ENCODE data around the gene ASAP2. TPM values are rescaled to one million over a fixed set of nuclear protein-coding genes. Genes with fewer than 3 reads are reported as not detected.

Gene ASAP2
- total RNA-seq, 1 donor: 66.2 TPM

- Histone ChIP-seq H2AFZ (ENCODE audit: low read length) (no peak overlapping the region), H3K4me1 (ENCODE audit: insufficient read depth, low read length) (peaks cover 1% of the 10 kb centered on the region), H3K27me3 (ENCODE audit: insufficient read depth, low read length) (no peaks in the 10 kb centered on the region), H3K27ac (ENCODE audit: low read depth, low read length) (no peak overlapping the region), H3K4me2 (ENCODE audit: insufficient read depth, low read length) (no peak overlapping the region), H3K4me3 (ENCODE audit: insufficient read depth, low read length) (no peak overlapping the region), H4K20me1 (ENCODE audit: insufficient read depth, low read length) (peaks cover 2% of the 10 kb centered on the region), H3K36me3 (ENCODE audit: insufficient read depth, low read length) (peaks cover 10% of the 10 kb centered on the region), H3K9me3 (ENCODE audit: low read depth, low read length) (no peaks in the 10 kb centered on the region), H3K79me2 (ENCODE audit: insufficient read depth, low read length) (peaks cover 93% of the 10 kb centered on the region)
- no peak for TF ChIP-seq CTCF (IDR thresholded peaks at IDR 0.05; ENCODE audit: extremely low read depth, low read depth, low read length)
- no peak for DNase-seq (ENCODE audit: insufficient read length, low spot score, missing footprints)
Observed at GRCh38 chr2:9280224-9280623, 73.6 kb downstream of the ASAP2 start.

GRCh38 chr2:9281145-9281544 lies 74.5 kb downstream of the ASAP2 start:
- Histone ChIP-seq H3K79me2 (ENCODE audit: insufficient read depth, low read length) (peaks cover 93% of the 10 kb centered on the region), H2AFZ (ENCODE audit: low read length) (no peak overlapping the region), H3K4me3 (ENCODE audit: insufficient read depth, low read length) (no peak overlapping the region), H3K4me1 (ENCODE audit: insufficient read depth, low read length) (peaks cover 10% of the 10 kb centered on the region), H3K36me3 (ENCODE audit: insufficient read depth, low read length) (peaks cover 10% of the 10 kb centered on the region), H3K4me2 (ENCODE audit: insufficient read depth, low read length) (no peak overlapping the region), H3K27ac (ENCODE audit: low read depth, low read length) (no peak overlapping the region), H4K20me1 (ENCODE audit: insufficient read depth, low read length) (peaks cover under 1% of the 10 kb centered on the region), H3K9me3 (ENCODE audit: low read depth, low read length) (no peaks in the 10 kb centered on the region), H3K27me3 (ENCODE audit: insufficient read depth, low read length) (no peaks in the 10 kb centered on the region)
- DNase-seq (ENCODE audit: insufficient read length, low spot score, missing footprints): no peak
- TF ChIP-seq CTCF (IDR thresholded peaks at IDR 0.05; ENCODE audit: extremely low read depth, low read depth, low read length): no peak

DNA sequence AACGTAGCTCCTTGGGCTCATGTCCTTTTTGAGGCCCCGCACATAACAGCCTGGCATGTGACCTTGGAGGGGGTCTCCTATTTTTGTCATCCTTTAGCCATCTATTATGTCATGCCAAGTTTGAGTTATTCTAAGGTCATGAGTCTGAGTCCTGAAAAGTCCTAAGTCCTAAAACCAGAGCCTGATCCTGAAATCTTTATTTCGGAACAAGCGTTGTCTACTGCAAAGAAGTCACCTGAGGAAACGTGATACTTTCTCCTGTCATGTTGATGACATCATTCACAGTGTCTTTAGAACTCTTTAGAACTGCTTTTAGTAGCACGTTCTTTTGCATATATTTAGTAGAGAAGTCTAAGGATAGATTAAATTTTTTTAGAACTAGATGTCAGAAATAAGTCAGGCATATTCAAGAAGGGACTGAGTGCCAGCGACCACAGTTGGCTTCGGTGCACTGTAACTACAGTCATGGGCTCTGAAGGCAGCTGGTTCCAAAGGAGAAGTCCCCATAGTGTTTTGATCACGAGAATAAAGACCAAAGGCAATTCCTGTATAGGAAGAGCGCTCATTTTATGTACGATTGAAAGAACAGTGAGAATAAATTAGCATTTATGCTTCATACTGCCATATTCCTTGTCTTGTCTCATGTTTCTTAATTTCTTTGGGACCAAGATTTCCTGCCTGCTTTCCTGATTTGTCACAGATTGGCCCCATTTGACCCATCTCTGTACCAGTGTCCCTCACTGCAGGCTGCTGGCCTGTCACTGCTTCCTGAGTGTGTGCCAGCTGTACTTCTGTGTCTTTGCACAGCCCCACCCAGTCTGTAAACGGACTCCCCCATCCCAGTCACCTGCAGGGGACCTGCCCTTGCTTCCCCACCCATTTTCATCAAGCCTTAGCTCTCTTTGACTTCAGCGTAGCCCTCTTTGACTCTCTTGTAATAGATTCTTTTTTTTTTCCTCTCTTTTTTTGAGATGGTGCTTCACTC lies 75.8 kb downstream of the ASAP2 start:
- H3K27me3 ChIP-seq (ENCODE audit: insufficient read depth, low read length): no peaks in the 10 kb centered on the region
- no peaks in the 10 kb centered on the region for H3K9me3 ChIP-seq (ENCODE audit: low read depth, low read length)
- H2AFZ ChIP-seq (ENCODE audit: low read length): no peak overlapping the region
- no peaks in the 10 kb centered on the region for H4K20me1 ChIP-seq (ENCODE audit: insufficient read depth, low read length)
- TF ChIP-seq CTCF (IDR thresholded peaks at IDR 0.05; ENCODE audit: extremely low read depth, low read depth, low read length): no peak
- H3K79me2 ChIP-seq (ENCODE audit: insufficient read depth, low read length): peaks cover 84% of the 10 kb centered on the region
- peaks cover 23% of the 10 kb centered on the region for H3K4me1 ChIP-seq (ENCODE audit: insufficient read depth, low read length)
- H3K36me3 ChIP-seq (ENCODE audit: insufficient read depth, low read length): peaks cover 10% of the 10 kb centered on the region
- H3K4me3 ChIP-seq (ENCODE audit: insufficient read depth, low read length): no peak overlapping the region
- H3K4me2 ChIP-seq (ENCODE audit: insufficient read depth, low read length): no peak overlapping the region
- DNase-seq (ENCODE audit: insufficient read length, low spot score, missing footprints): no peak
- peak overlapping the region; percentile 9 for H3K27ac ChIP-seq (ENCODE audit: low read depth, low read length)

GRCh38 chr2:9284521-9285297 lies 78.1 kb downstream of the ASAP2 start:
- Histone ChIP-seq H3K4me3 (ENCODE audit: insufficient read depth, low read length) (no peak overlapping the region), H3K79me2 (ENCODE audit: insufficient read depth, low read length) (peaks cover 69% of the 10 kb centered on the region), H2AFZ (ENCODE audit: low read length) (no peak overlapping the region), H3K4me1 (ENCODE audit: insufficient read depth, low read length) (peaks cover 44% of the 10 kb centered on the region), H4K20me1 (ENCODE audit: insufficient read depth, low read length) (no peaks in the 10 kb centered on the region), H3K27ac (ENCODE audit: low read depth, low read length) (no peak overlapping the region), H3K36me3 (ENCODE audit: insufficient read depth, low read length) (peaks cover 3% of the 10 kb centered on the region), H3K9me3 (ENCODE audit: low read depth, low read length) (no peaks in the 10 kb centered on the region), H3K4me2 (ENCODE audit: insufficient read depth, low read length) (no peak overlapping the region), H3K27me3 (ENCODE audit: insufficient read depth, low read length) (no peaks in the 10 kb centered on the region)
- no peak for TF ChIP-seq CTCF (IDR thresholded peaks at IDR 0.05; ENCODE audit: extremely low read depth, low read depth, low read length)
- no peak for DNase-seq (ENCODE audit: insufficient read length, low spot score, missing footprints)

Data from osteoblast (primary cell).